ENCODE results near the gene COMMD2.

COMMD2 gene

GRCh38 chr3:149767720-149768119, 15.4 kb upstream of the COMMD2 start:
- DNase-seq (ENCODE audit: low read depth): no peak
- TF ChIP-seq CTCF (IDR thresholded peaks at IDR 0.05; ENCODE audit: control insufficient read depth, extremely low read depth, insufficient read depth): no peak
- H3K4me3 ChIP-seq (ENCODE audit: low read depth, low read length): no peak overlapping the region

- no peak overlapping the region for H3K4me3 ChIP-seq (ENCODE audit: low read depth, low read length)
- no peak for DNase-seq (ENCODE audit: low read depth)
- TF ChIP-seq CTCF (IDR thresholded peaks at IDR 0.05; ENCODE audit: control insufficient read depth, extremely low read depth, insufficient read depth): peak; percentile 72
Observed at GRCh38 chr3:149765762-149766334, 13.6 kb upstream of the COMMD2 start.

- H3K4me3 ChIP-seq (ENCODE audit: low read depth, low read length): no peak overlapping the region
- no peak for DNase-seq (ENCODE audit: low read depth)
- TF ChIP-seq CTCF (IDR thresholded peaks at IDR 0.05; ENCODE audit: control insufficient read depth, extremely low read depth, insufficient read depth): no peak
Observed at GRCh38 chr3:149764302-149764701, 12.0 kb upstream of the COMMD2 start.

GRCh38 chr3:149763565-149764195, 11.4 kb upstream of the COMMD2 start:
- H3K4me3 ChIP-seq (ENCODE audit: low read depth, low read length): no peak overlapping the region
- TF ChIP-seq CTCF (IDR thresholded peaks at IDR 0.05; ENCODE audit: control insufficient read depth, extremely low read depth, insufficient read depth): no peak
- no peak for DNase-seq (ENCODE audit: low read depth)

GRCh38 chr3:149753717-149754116, 1.4 kb upstream of the COMMD2 start:
- H3K4me3 ChIP-seq (ENCODE audit: low read depth, low read length): no peak overlapping the region
- no peak for TF ChIP-seq CTCF (IDR thresholded peaks at IDR 0.05; ENCODE audit: control insufficient read depth, extremely low read depth, insufficient read depth)
- DNase-seq (ENCODE audit: low read depth): no peak

GRCh38 chr3:149752788-149753136, 473 bp upstream of the COMMD2 start:
- peak overlapping the region; percentile 96 for H3K4me3 ChIP-seq (ENCODE audit: low read depth, low read length)
- TF ChIP-seq CTCF (IDR thresholded peaks at IDR 0.05; ENCODE audit: control insufficient read depth, extremely low read depth, insufficient read depth): no peak
- DNase-seq (ENCODE audit: low read depth): no peak

- TF ChIP-seq CTCF (IDR thresholded peaks at IDR 0.05; ENCODE audit: control insufficient read depth, extremely low read depth, insufficient read depth): no peak
- H3K4me3 ChIP-seq (ENCODE audit: low read depth, low read length): peak overlapping the region; percentile 96
- no peak for DNase-seq (ENCODE audit: low read depth)
Observed at GRCh38 chr3:149751551-149751950, 738 bp downstream of the COMMD2 start.
